Fibroblast of mammary gland (primary cell): ENCODE measurements around the gene AVPI1.
"Not testable (repeated sequence)": the region's sequence is repeated elsewhere in the genome, so short reads cannot be mapped to it uniquely, and the experiment has no call there.

Source experiments
- DNase-seq: peaks from one replicate; pipeline ENCODE4 v3.0.0-alpha.2; 2010; ENCODE audit warnings: low read depth
- H3K4me3 ChIP-seq: 2 replicates; pipeline ENCODE4 v1.5.1; 2011; ENCODE audit warnings: low read depth, mild to moderate bottlenecking, low read length, moderate library complexity; ENCODE audit not compliant: control insufficient read depth
- TF ChIP-seq, protein P1 (sequence below): conservative IDR thresholded peaks from 2 replicates; pipeline ENCODE4 v1.5.1; 2011; ENCODE audit warnings: low read depth, low read length, inconsistent platforms; ENCODE audit not compliant: control insufficient read depth, insufficient read depth

The AVPI1 gene

DNA sequence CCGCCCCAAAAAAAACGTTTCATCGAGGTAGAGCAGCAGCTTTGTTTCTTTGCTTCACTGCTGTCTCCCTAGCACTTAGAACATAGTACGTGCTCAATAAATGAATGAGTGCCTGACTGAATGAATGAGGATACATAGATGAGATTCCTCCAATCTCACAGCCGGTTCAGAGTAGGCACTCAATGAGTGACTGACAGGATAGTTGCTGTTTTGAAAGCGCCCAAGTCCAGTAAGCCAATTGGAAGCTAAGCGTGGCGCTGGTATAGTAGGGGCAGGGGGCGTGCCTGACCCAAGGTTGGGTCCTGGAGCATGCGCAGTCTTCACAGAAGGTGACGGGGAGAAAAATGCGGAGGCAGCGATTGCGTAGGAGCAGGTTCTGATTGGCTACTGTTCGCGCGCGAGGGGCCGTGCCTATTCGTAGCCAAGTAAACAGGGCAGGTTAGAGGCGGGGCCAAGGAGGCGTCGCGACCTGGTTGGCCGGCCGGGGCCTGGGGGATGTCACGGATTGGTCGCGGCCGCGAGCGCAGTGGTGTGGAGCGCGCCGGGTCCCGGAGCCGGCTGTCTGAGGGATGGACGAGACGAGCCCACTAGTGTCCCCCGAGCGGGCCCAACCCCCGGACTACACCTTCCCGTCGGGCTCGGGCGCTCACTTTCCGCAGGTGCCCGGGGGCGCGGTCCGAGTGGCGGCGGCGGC lies 46.7 kb downstream of the AVPI1 start, which contains the start of gene PI4K2A:
Gene PI4K2A (plus strand): TSS at position 498 of the 694 bp plus-strand sequence. CDS start 72 bp downstream, at position 570.
- TF ChIP-seq, protein P1, sequence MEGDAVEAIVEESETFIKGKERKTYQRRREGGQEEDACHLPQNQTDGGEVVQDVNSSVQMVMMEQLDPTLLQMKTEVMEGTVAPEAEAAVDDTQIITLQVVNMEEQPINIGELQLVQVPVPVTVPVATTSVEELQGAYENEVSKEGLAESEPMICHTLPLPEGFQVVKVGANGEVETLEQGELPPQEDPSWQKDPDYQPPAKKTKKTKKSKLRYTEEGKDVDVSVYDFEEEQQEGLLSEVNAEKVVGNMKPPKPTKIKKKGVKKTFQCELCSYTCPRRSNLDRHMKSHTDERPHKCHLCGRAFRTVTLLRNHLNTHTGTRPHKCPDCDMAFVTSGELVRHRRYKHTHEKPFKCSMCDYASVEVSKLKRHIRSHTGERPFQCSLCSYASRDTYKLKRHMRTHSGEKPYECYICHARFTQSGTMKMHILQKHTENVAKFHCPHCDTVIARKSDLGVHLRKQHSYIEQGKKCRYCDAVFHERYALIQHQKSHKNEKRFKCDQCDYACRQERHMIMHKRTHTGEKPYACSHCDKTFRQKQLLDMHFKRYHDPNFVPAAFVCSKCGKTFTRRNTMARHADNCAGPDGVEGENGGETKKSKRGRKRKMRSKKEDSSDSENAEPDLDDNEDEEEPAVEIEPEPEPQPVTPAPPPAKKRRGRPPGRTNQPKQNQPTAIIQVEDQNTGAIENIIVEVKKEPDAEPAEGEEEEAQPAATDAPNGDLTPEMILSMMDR = no peak
- DNase-seq = peak; percentile 99
- H3K4me3 ChIP-seq = peak within 1 kb of the TSS; percentile 88

DNA sequence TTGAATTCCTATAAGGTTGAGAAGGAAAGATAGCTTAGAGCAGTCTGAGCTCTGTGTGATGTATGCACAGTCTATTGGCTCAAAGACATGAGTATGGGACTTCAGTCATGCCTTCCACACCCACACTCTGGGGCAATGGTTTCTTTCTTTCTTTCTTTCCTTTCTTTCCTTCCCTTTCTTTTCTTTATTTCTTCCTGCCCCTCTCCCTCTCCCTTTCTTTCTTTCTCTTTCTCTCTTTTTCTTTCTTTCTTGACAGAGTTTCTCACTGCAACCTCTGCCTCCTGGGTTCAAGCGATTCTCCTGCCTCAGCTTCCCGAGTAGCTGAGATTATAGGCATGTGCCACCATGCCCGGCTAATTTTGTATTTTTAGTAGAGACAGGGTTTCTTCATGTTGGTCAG lies 48.0 kb downstream of the AVPI1 start:
- not testable (repeated sequence) for H3K4me3 ChIP-seq, DNase-seq

DNA sequence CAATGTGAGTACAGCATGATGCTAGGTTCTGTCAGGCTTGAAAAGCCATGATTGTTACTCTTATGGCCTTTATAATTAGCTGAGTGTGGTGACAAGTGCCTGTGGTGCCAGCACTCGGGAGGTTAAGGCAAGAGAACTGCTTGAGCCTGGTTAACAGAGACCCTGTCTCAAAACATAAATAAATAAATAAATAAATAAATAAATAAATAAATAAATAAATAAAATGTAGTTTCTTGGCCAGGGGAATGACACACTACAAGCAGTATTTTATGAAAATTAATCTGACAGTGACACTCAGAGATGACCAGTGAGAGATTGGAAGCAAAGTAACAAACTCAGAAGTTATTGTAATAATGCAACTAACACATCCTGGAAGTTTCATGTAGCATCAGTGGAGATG lies 51.5 kb downstream of the AVPI1 start:
- no peak for DNase-seq
- H3K4me3 ChIP-seq = no peak overlapping the region
- TF ChIP-seq, protein P1 = no peak

DNA sequence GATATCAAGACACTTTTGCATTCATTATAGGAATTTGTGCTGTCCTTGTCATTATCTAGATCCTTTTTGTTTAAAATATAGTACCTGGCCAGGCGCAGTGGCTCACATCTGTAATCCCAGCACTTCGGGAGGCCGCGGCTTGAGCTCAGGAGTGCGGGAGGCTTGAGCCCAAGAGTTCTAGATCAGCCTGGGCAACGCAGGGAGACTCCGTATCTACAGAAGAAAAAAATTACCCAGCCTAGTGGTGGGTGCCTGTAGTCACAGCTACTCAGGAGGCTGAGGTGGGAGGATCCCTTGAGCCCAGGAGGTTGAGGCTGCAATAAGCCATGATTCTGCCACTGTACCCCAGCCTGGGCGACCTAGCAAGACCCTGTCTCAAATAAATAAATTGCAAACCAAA lies 53.1 kb downstream of the AVPI1 start:
- DNase-seq = no peak
- TF ChIP-seq, protein P1 = peak; percentile 19
- peak overlapping the region; percentile 88 for H3K4me3 ChIP-seq

DNA sequence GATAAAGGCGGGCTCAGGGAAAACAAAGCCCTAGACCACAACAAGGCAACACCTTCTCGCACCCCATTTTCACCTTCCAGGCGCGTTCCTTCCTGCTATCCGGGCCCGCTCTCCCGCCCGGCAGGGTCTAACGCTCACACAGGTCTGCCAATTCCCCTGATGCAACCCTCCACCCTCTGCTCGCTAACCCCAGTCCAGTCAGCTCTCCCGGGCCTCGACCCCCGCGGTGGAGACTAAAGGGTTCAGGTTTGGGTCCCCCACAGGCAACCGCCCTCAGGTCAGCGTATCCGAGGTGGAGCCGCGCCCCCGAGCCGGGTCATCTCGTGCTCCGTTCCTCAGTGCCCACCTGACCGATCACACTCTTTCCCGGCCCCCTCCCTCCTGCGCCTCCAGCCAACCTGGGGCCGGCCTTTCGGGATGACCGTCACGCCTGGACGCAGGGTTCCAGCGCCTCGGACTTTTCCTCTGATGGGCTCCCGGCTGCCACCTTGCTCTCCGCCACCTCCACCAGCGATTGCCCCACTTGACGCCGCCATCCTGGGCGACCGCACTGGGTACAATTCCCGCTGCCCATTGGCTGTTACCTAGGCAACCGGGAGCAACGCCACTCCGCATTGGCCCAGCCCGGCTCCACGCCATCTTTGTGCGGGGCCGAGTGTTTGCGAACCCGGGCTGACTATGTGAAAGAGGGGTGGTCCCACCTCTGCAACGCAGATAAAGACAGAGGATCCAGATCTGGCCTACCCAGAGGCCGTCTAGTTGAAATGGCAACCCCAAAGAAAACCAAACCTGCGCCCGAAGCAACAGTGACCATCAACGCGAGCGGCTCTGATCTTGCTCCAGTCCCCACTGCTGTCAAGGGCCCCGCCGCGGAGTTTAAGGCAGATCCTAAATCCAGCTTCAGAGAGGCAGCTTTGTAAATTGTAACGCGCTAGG lies 53.8 kb downstream of the AVPI1 start, which contains the start of gene MORN4:
Gene MORN4 (minus strand): TSS at position 552 of the 936 bp plus-strand sequence. CDS start 13,847 bp downstream, outside the sequence.
- TF ChIP-seq, protein P1 = no peak
- peak within 1 kb of the TSS; percentile 88 for H3K4me3 ChIP-seq
- peak; percentile 87 for DNase-seq

DNA sequence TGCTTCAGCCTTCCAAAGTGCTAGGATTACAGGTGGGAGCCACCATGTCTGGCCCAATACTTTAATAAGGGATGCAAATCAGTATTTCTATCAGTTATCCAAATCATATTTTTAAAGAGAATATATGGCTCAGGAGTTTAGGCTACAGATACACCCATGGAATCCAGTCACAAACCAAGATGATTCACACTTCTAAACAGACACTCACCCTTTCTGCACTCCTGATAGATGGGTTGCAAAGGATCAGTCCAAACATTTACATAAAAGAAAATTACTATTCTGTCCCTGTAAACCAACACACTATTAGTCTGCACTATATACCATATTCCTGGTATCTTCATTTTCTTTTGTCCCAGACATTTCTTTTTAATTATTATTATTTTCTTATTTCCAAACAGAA lies 55.9 kb downstream of the AVPI1 start:
- TF ChIP-seq, protein P1 = no peak
- peak; percentile 47 for DNase-seq
- no peak overlapping the region for H3K4me3 ChIP-seq

DNA sequence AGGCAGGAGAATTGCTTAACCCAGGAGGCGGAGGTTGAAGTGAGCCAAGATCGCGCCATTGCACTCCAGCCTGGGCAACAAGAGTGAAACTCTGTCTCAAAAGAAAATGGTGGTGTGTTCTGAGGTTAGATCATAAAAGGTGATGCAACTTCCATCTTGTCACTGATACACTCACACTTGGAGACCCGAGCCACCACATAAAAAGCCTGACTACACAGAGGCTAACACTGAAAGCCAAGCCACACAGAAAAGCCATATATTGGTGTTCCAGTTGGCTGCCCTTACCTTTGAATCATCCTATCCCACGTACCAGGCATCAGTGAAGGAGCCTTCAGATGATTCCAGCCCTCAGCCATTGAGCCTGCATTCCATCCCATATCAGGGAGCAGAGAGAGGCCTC lies 57.8 kb downstream of the AVPI1 start:
- TF ChIP-seq, protein P1 = no peak

More for the DNA sequence above, 57.8 kb downstream of the AVPI1 start:
- H3K4me3 ChIP-seq = no peak overlapping the region
- DNase-seq = no peak
